ENCODE results near the gene SMIM1.

Gene SMIM1

DNA sequence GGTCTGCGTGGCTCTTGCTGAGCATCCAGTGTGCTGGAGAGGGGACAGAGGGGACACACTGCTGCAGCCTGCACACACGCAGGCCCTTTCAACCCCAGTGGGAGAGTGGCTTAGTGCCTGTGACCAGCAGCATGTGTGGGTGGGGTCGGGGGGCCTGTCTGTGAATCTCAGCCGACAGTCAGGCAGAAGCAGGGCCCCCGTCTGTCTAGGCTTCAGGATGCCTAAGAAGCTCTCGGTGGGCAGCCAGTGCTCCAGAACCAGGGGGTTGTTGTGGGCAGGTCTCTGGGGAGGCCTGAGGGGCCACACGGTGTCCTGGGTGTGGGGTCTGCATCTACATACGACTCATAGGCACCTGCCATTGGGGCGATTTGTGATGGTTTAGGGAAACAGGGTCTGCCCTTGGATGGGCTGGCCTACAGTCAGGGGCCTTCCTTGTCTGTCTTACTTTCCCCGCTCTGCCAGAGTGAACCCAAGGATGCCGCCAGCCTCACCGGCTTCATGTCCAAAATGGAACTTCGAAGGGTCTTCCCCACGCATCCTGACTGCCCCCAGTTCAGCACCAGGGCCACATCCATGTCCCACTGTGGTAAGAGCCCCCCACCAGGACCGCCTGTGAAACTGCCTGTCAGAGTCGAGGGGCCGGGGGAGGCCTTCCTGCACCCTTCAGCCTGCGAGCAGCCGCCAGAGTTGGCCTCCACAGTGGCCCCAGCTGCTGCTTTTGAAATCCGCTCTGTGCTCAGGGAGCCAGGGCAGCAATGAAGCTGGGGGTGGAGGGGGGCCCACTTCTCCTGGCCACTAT, 18.7 kb upstream of the SMIM1 start:
- in situ Hi-C loops (cut with MboI; ENCODE audit: low sequenced_read_pairs, unreplicated experiment) = no loop called here
- no peak for DNase-seq (ENCODE audit: low spot score)
- TF ChIP-seq CTCF (IDR thresholded peaks at IDR 0.05; ENCODE audit: borderline replicate concordance, control extremely low read depth, extremely low read depth, insufficient read depth, missing control alignments) = no peak

DNA sequence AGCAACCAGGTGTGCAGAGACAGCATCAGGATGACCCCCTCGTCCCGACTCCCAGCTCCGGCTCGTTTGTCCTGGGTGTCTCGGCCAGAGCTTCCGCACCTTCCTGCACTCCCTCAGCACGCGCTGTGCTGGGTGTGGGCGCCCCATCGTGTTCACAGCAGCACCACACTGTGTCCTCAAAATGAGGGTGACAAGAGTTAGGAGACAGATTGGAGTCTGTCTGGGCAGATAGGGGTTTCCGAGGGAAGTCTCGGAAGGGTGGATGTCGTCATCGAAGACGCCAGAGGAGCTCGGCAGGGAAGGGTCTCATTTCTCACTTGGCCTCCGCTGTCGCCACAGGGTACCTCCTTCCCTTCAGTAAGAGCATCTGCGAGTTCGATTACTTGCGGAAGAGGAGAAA, 16.2 kb upstream of the SMIM1 start:
- TF ChIP-seq CTCF (IDR thresholded peaks at IDR 0.05; ENCODE audit: borderline replicate concordance, control extremely low read depth, extremely low read depth, insufficient read depth, missing control alignments) = no peak
- no peak for DNase-seq (ENCODE audit: low spot score)
- in situ Hi-C loops (cut with MboI; ENCODE audit: low sequenced_read_pairs, unreplicated experiment) = no loop called here

- in situ Hi-C loops (cut with MboI; ENCODE audit: low sequenced_read_pairs, unreplicated experiment) = no loop called here
- TF ChIP-seq CTCF (IDR thresholded peaks at IDR 0.05; ENCODE audit: borderline replicate concordance, control extremely low read depth, extremely low read depth, insufficient read depth, missing control alignments) = no peak
- DNase-seq (ENCODE audit: low spot score) = no peak
Measured at GRCh38 chr1:3759164-3759563, 13.4 kb upstream of the SMIM1 start.

GRCh38 chr1:3759796-3760195, 12.8 kb upstream of the SMIM1 start:
- in situ Hi-C loops (cut with MboI; ENCODE audit: low sequenced_read_pairs, unreplicated experiment) = no loop called here
- no peak for DNase-seq (ENCODE audit: low spot score)
- TF ChIP-seq CTCF (IDR thresholded peaks at IDR 0.05; ENCODE audit: borderline replicate concordance, control extremely low read depth, extremely low read depth, insufficient read depth, missing control alignments) = no peak

GRCh38 chr1:3761296-3762010, 11.1 kb upstream of the SMIM1 start:
- DNase-seq (ENCODE audit: low spot score) = no peak
- in situ Hi-C loops (cut with MboI; ENCODE audit: low sequenced_read_pairs, unreplicated experiment) = no loop called here
- no peak for TF ChIP-seq CTCF (IDR thresholded peaks at IDR 0.05; ENCODE audit: borderline replicate concordance, control extremely low read depth, extremely low read depth, insufficient read depth, missing control alignments)

DNA sequence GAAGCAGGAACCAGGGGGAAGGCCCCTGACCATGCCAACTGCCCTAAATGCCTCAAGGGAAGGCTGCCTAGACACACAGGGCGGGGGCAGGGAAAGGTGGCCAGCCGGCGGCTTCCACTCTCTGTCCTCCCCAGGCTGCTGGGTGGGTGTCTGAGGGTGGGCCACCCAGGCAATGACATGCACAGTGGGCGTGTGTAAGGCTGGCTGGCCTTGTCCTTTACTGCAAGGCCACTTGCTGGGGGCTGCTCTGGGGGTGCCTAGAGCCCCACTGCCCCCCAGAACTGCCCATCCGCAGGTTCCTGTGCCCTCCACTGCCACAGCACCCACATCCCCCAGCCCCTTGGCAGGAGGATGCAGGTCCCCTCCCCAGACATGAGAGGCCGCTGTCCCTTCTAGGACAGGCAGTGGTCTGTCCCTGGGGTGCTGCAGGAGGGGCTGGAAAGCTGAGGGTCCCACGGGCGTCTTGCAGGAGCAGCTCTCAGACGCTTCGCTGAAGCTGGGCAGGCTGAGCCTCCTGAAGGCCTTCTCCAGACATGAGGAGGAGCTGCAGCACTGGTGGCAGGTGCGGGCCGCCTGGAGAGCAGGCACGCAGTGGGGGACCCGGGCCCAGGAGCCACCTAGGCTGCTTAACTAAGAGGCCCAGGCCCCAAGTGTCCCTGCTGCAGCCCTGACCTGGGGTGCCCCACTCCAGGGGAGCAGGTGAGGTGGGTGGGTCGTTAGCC, 10.2 kb upstream of the SMIM1 start:
- TF ChIP-seq CTCF (IDR thresholded peaks at IDR 0.05; ENCODE audit: borderline replicate concordance, control extremely low read depth, extremely low read depth, insufficient read depth, missing control alignments) = no peak
- in situ Hi-C loops (cut with MboI; ENCODE audit: low sequenced_read_pairs, unreplicated experiment) = no loop called here
- DNase-seq (ENCODE audit: low spot score) = no peak
